Measurements from ENCODE around the gene ATP5F1E.

ATP5F1E gene

DNA sequence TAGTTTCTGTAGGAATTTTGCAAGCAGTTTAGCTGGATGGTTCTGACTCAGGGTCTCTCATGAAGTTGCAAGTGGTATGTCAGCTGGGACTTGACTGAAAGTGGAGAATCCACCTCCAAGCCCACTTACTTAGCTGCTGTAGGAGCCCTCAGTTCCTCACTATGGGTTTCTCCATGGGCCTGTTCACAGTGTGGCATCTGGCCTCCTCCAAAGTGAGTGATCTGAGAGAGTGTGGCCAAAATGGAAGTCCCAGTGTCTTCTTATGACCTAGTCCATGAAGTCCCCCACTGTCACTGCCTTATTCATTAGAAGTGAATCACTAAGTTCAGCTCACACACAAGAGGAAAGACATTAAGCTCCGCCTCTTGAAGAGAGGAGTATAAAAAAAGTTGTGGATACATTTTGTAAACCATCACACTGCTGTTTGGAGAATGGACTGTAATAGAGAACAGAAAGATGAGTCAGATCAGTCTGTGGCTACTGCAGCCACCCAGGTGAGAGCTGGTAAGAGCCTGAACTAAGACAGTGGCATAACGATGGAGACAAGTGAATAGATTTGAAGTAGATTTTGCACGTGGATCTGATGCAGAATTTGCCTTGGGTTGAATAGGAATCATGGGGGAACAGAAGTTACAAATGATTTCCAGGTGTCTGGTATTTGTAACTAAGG, 55.9 kb downstream of the ATP5F1E start:
- no peak overlapping the region for H3K4me3 ChIP-seq (ENCODE audit: low read depth, low read length)
- TF ChIP-seq, protein P1, sequence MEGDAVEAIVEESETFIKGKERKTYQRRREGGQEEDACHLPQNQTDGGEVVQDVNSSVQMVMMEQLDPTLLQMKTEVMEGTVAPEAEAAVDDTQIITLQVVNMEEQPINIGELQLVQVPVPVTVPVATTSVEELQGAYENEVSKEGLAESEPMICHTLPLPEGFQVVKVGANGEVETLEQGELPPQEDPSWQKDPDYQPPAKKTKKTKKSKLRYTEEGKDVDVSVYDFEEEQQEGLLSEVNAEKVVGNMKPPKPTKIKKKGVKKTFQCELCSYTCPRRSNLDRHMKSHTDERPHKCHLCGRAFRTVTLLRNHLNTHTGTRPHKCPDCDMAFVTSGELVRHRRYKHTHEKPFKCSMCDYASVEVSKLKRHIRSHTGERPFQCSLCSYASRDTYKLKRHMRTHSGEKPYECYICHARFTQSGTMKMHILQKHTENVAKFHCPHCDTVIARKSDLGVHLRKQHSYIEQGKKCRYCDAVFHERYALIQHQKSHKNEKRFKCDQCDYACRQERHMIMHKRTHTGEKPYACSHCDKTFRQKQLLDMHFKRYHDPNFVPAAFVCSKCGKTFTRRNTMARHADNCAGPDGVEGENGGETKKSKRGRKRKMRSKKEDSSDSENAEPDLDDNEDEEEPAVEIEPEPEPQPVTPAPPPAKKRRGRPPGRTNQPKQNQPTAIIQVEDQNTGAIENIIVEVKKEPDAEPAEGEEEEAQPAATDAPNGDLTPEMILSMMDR (IDR thresholded peaks at IDR 0.05; ENCODE audit: low read depth, low read length, missing control alignments), result no peak
- DNase-seq (ENCODE audit: low read depth), result no peak

Data from GM12864 (cell line).